HepG2 (cell line): ENCODE results near the gene SIMC1. TPM values are rescaled to one million over a fixed set of nuclear protein-coding genes. Genes with fewer than 3 reads are reported as not detected.
"Not testable (repeated sequence)": the region's sequence is repeated elsewhere in the genome, so short reads cannot be mapped to it uniquely, and the experiment has no call there.

Experiments
- ATAC-seq: fragments of 200-7000 bp; cut with Tn5 transposase; 3 replicates; pipeline ENCODE4 v1.9.1; 2020; ENCODE audit warnings: mild to moderate bottlenecking, moderate library complexity
- BruUV-seq: library from RNA; stranded (reverse); fragments of 400-500 nt; replicated peaks from 2 replicates; lab custom pipeline; 2021; lab: Mats Ljungman, UMichigan
- CTCF ChIA-PET: fragments of 300-600 bp; formaldehyde crosslinking; extraction: SDS; loops from one replicate; lab custom pipeline; 2021; ENCODE audit warnings: low total read pairs, inconsistent platforms, low intra/inter-chr PET ratio; lab: Yijun Ruan, JAX
- POLR2A ChIA-PET: fragments of 350-600 bp; sonication (Branson Sonifier 250); formaldehyde crosslinking; loops from one replicate; lab custom pipeline; 2020; ENCODE audit warnings: antibody characterized with exemption, inconsistent platforms; lab: Yijun Ruan, JAX
- DNase-seq: peaks from one replicate; pipeline ENCODE4 v3.0.0-alpha.2; 2015; ENCODE audit warnings: low spot score
- FAIRE-seq: peaks from 3 replicates; lab custom pipeline; 2011; peaks lifted over from hg19 to GRCh38; lab: Jason Lieb, UNC
- H2AFZ ChIP-seq: one replicate; pipeline ENCODE4 v1.6.1; 2011; ENCODE audit warnings: low read length, inconsistent platforms
- H3K27ac ChIP-seq: fragments of 300-600 bp; 3 replicates; pipeline ENCODE4 v1.8.0; 2011; ENCODE audit warnings: mixed run types, mild to moderate bottlenecking, mixed read lengths, low read length, inconsistent platforms; ENCODE audit not compliant: insufficient read depth; ENCODE audit errors: extremely low read length
- H3K27me3 ChIP-seq, 2 experiments: fragments of 200-600 bp in 1 of 2; 2 replicates in 1 of 2; 3 replicates in 1 of 2; pipeline versions ENCODE4 v1.6.0 to v1.8.0; 2011; ENCODE audit warnings: low read length in 2 of 2, mild to moderate bottlenecking in 2 of 2, moderate library complexity in 2 of 2, inconsistent platforms in 1 of 2; ENCODE audit not compliant: insufficient read depth in 2 of 2, control insufficient read depth in 1 of 2
- H3K36me3 ChIP-seq, 2 experiments: fragments of 200-600 bp in 1 of 2; replicated peaks in 1 of 2; 2 replicates in 1 of 2; 3 replicates in 1 of 2; pipeline versions ENCODE4 v1.5.1 to v1.8.0; 2011; ENCODE audit warnings: low read length in 2 of 2, inconsistent platforms in 1 of 2; ENCODE audit not compliant: insufficient read depth in 2 of 2, control insufficient read depth in 1 of 2
- H3K4me1 ChIP-seq: 2 replicates; pipeline ENCODE4 v1.5.1; 2012; ENCODE audit warnings: low read length, inconsistent platforms; ENCODE audit not compliant: insufficient read depth
- H3K4me2 ChIP-seq: 2 replicates; pipeline ENCODE4 v1.6.0; 2011; ENCODE audit warnings: low read depth, low read length, inconsistent platforms
- H3K4me3 ChIP-seq, 3 experiments: fragments of 200-600 bp in 1 of 3; sonication (generic), shearing (Covaris generic) in 1 of 3; replicated peaks in 1 of 3; 2 replicates each; pipeline ENCODE4 v1.5.1; 2011 to 2016; ENCODE audit warnings: low read length in 3 of 3, inconsistent platforms in 2 of 3, low read depth in 2 of 3, mild to moderate bottlenecking in 2 of 3, control low read depth in 1 of 3, mixed read lengths in 1 of 3; ENCODE audit not compliant: insufficient read depth in 1 of 3
- H3K79me2 ChIP-seq: one replicate; pipeline ENCODE4 v1.6.1; 2011; ENCODE audit warnings: low read length, inconsistent platforms; ENCODE audit not compliant: insufficient read depth
- H3K9ac ChIP-seq: 2 replicates; pipeline ENCODE4 v1.6.0; 2011; ENCODE audit warnings: mild to moderate bottlenecking, low read depth, low read length, inconsistent platforms; ENCODE audit not compliant: insufficient read depth
- H3K9me3 ChIP-seq: 2 replicates; pipeline ENCODE4 v1.5.1; 2012; ENCODE audit warnings: mild to moderate bottlenecking, low read length
- H4K20me1 ChIP-seq: 2 replicates; pipeline ENCODE4 v1.6.0; 2011; ENCODE audit warnings: inconsistent platforms, mild to moderate bottlenecking, low read length, moderate library complexity; ENCODE audit not compliant: insufficient read depth
- ARNTL ChIP-seq: sonication (generic); formaldehyde crosslinking; IDR thresholded peaks from 2 replicates; pipeline ENCODE4 v1.4.0; 2020; ENCODE audit warnings: mild to moderate bottlenecking, missing genetic modification reagents
- CEBPB ChIP-seq: IDR thresholded peaks from 2 replicates; pipeline ENCODE4 v1.6.1; 2011; ENCODE audit warnings: low read depth, low read length, improper control_type of control experiment, borderline replicate concordance
- SKI ChIP-seq: fragments of 450-650 bp; IDR thresholded peaks from one replicate; pipeline ENCODE4 v1.6.1; 2018; ENCODE audit warnings: mild to moderate bottlenecking; ENCODE audit not compliant: partially characterized antibody
- SP4 ChIP-seq: sonication (generic); formaldehyde crosslinking; IDR thresholded peaks from 2 replicates; pipeline ENCODE4 v1.8.1; 2023; ENCODE audit warnings: mild to moderate bottlenecking, missing genetic modification reagents
- SRSF1 ChIP-seq: fragments of 200-400 bp; formaldehyde crosslinking; optimal IDR thresholded peaks from 2 replicates; pipeline ENCODE3; 2017; ENCODE audit warnings: mild to moderate bottlenecking, low read depth, low read length, moderate library complexity
- SUZ12 ChIP-seq: fragments of 150-350 bp; IDR thresholded peaks from 2 replicates; pipeline ENCODE4 v1.6.1; 2014; ENCODE audit warnings: low read depth, low read length
- ZNF124 ChIP-seq: sonication (generic); formaldehyde crosslinking; IDR thresholded peaks from 2 replicates; pipeline ENCODE4 v1.4.0; 2020; ENCODE audit warnings: missing genetic modification reagents
- ZNF496 ChIP-seq: sonication (generic); formaldehyde crosslinking; IDR thresholded peaks from 2 replicates; pipeline ENCODE4 v1.8.1; 2023; ENCODE audit warnings: mild to moderate bottlenecking, moderate library complexity, missing genetic modification reagents; ENCODE audit not compliant: insufficient replicate concordance
- ZNF629 ChIP-seq: sonication (generic); formaldehyde crosslinking; conservative IDR thresholded peaks from 2 replicates; pipeline ENCODE4 v1.5.0; 2020; ENCODE audit warnings: missing genetic modification reagents
- ZSCAN25 ChIP-seq: sonication (generic); formaldehyde crosslinking; IDR thresholded peaks from 2 replicates; pipeline ENCODE4 v1.8.0; 2022; ENCODE audit warnings: mild to moderate bottlenecking, missing genetic modification reagents
- WGBS: methylation state at CpG from one replicate; pipeline ENCODE4 v1.1.6; 2017; ENCODE audit warnings: low lambda C conversion rate; 5-methylcytosine and 5-hydroxymethylcytosine counted together
- in situ Hi-C: cut with HindIII; loops from 2 replicates; pipeline ENCODE4 v1.10.0; 2017; ENCODE audit warnings: low pct_unique_long_range_greater_than_20kb; ENCODE audit not compliant: extremely low pct_ligation_motif_present
- intact Hi-C: fragments of 100-400 bp; cut with micrococcal nuclease; formaldehyde crosslinking; loops from one replicate; pipeline ENCODE4 v1.10.0; 2022; ENCODE audit not compliant: unreplicated experiment
- polyA plus RNA-seq, 8 experiments: library from polyadenylated mRNA; depleted of rRNA in 3 of 8; stranded (reverse) in 7 of 8; unstranded in 1 of 8; fragments of >200 nt; fragmentation: Illumina TruSeq in 4 of 8; extraction: Trizol in 4 of 8; gene quantifications; 2 replicates each; pipeline versions ENCODE4 v1.2.1 to v1.2.3, GENCODE V29; 2011 to 2016; ENCODE audit warnings: low read depth in 4 of 8, missing spikeins in 1 of 8, mixed read lengths in 1 of 8; ENCODE audit not compliant: insufficient read depth in 1 of 8
- total RNA-seq, 5 experiments: library from RNA; depleted of rRNA; stranded (reverse); fragments of >200 nt; fragmentation: Illumina TruSeq; extraction: Trizol; gene quantifications; 2 replicates each; pipeline ENCODE4 v1.2.3, GENCODE V29; 2016; ENCODE audit warnings: low read depth in 1 of 5

Gene SIMC1
- total and polyA plus RNA-seq, 2 of the 13 experiments (the other 11 are each of a cell fraction or from before 2014, with no cell fraction given), result 5.4 to 6.8 TPM

DNA sequence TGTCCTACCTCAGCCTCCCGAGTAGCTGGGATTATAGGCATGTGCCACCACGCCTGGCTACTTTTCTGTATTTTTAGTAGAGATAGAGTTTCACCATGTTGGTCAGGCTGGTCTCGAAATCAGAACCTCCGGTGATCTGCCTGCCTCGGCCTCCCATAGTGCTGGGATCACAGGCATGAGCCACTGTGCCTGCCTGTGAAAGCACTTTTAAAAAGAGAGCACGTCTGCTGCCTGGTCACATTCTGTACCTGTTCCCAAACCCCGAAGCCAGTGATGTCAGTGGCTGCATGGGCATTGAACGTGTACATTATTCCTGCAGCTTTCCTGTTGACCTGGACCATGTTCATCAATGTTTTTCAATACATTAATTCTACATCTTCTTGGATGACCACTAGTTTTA is 35.1 kb upstream of the SIMC1 start:
- 59% methylated on average over 8 of the region's 8 CpGs for WGBS
- H2AFZ ChIP-seq, result no peak overlapping the region
- H3K27me3 ChIP-seq, result 0 out of 5 replicates have a peak, but pooled peaks cover 0 to 4% of the 10 kb centered on the region in 2 experiments
- no peaks in the 10 kb centered on the region for H3K4me1 ChIP-seq
- CTCF ChIA-PET, result no interaction called here
- TF ChIP-seq SKI (no peak), SP4 (CRISPR knock-in tag) (no peak), ZNF629 (CRISPR knock-in tag) (no peak), SUZ12 (no peak), ARNTL (CRISPR knock-in tag) (no peak), ZSCAN25 (CRISPR knock-in tag) (no peak), ZNF124 (CRISPR knock-in tag) (no peak), ZNF496 (CRISPR knock-in tag) (no peak), CEBPB (no peak), SRSF1 (no peak)
- BruUV-seq, result no TSS peak
- no peaks in the 10 kb centered on the region for H3K9me3 ChIP-seq
- H3K9ac ChIP-seq, result no peak overlapping the region
- FAIRE-seq (no peak), DNase-seq (no peak), ATAC-seq (no peak)
- intact Hi-C loops (no loop called here), in situ Hi-C loops (no loop called here)
- H3K36me3 ChIP-seq, result no peaks in the 10 kb centered on the region
- no peak overlapping the region for H3K4me3 ChIP-seq
- H3K4me2 ChIP-seq, result no peak overlapping the region
- H4K20me1 ChIP-seq, result no peaks in the 10 kb centered on the region
- no peak overlapping the region for H3K27ac ChIP-seq
- no peaks in the 10 kb centered on the region for H3K79me2 ChIP-seq
- POLR2A ChIA-PET, result no interaction called here

DNA sequence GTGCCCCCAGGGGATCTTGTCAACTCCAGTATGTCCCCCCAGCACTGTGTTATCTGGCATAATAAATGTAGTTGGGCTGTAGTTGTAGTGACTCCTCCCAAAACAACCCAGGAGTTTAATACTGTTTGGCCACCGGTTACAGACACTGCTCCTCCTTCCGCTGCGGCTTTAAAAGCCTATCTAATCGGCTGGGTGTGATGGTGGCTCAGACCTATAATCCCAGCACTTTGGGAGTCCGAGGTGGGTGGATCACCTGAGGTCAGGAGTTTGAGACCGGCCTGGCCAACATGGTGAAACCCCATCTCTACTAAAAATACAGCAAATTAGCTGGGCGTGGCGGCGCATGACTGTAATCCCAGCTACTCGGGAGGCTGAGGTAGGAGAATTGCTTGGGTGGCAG is 34.7 kb upstream of the SIMC1 start:
- H3K9ac ChIP-seq, ATAC-seq, POLR2A ChIA-PET, H3K27me3 ChIP-seq, H3K9me3 ChIP-seq, H3K4me3 ChIP-seq, H3K36me3 ChIP-seq, DNase-seq, in situ Hi-C loops, H3K27ac ChIP-seq, H3K4me1 ChIP-seq, H3K4me2 ChIP-seq, intact Hi-C loops, BruUV-seq, H3K79me2 ChIP-seq, FAIRE-seq, H2AFZ ChIP-seq, H4K20me1 ChIP-seq, CTCF ChIA-PET: not testable (repeated sequence)
- WGBS, result 79% methylated on average over 6 of the region's 10 CpGs
